ENCODE results near the gene PRDX5. TPM values are rescaled to one million over a fixed set of nuclear protein-coding genes. Genes with fewer than 3 reads are reported as not detected.

The PRDX5 gene
- total and polyA plus RNA-seq, 2 experiments from 2014 or later = 212 to 312 TPM

GRCh38 chr11:64292460-64293254 lies 25.3 kb upstream of the PRDX5 start:
- Histone ChIP-seq H4K20me1 (replicated peaks; ENCODE audit: insufficient read depth) (peaks cover 16% of the 10 kb centered on the region), H3K4me3 (peak overlapping the region; percentile 59), H3K4me1 (ENCODE audit: insufficient read depth) (peaks cover 1% of the 10 kb centered on the region; the same call in 1 of the 2 replicates), H3K27ac (ENCODE audit: low read depth) (no peak overlapping the region), H3K9me2 (ENCODE audit: insufficient read depth) (no peaks in the 10 kb centered on the region), H3K27me3 (ENCODE audit: insufficient read depth) (peaks cover 85% of the 10 kb centered on the region), H3K4me2 (peak overlapping the region; percentile 78), H3K36me3 (ENCODE audit: insufficient read depth) (no peaks in the 10 kb centered on the region), H3F3A (replicated peaks; ENCODE audit: low read depth) (peaks cover 14% of the 10 kb centered on the region; the same call in 1 of the 2 replicates), H2AFZ (no peak overlapping the region), H3K79me2 (replicated peaks; ENCODE audit: insufficient read depth) (no peaks in the 10 kb centered on the region)
- H3K4me1 Mint-ChIP-seq = peaks cover 11% of the 10 kb centered on the region
- DNase-seq (ENCODE audit: low spot score) (peak; percentile 54), ATAC-seq (peak; percentile 17)
- TF ChIP-seq EZH2 (IDR thresholded peaks at IDR 0.05; ENCODE audit: low read depth, unreplicated experiment) (peak; percentile 90), EZH2phosphoT487 (IDR thresholded peaks at IDR 0.05; ENCODE audit: unreplicated experiment) (peak; percentile 89), STAT1 (IDR thresholded peaks at IDR 0.05; ENCODE audit: unreplicated experiment) (no peak)
- TF ChIP-seq, protein P1, sequence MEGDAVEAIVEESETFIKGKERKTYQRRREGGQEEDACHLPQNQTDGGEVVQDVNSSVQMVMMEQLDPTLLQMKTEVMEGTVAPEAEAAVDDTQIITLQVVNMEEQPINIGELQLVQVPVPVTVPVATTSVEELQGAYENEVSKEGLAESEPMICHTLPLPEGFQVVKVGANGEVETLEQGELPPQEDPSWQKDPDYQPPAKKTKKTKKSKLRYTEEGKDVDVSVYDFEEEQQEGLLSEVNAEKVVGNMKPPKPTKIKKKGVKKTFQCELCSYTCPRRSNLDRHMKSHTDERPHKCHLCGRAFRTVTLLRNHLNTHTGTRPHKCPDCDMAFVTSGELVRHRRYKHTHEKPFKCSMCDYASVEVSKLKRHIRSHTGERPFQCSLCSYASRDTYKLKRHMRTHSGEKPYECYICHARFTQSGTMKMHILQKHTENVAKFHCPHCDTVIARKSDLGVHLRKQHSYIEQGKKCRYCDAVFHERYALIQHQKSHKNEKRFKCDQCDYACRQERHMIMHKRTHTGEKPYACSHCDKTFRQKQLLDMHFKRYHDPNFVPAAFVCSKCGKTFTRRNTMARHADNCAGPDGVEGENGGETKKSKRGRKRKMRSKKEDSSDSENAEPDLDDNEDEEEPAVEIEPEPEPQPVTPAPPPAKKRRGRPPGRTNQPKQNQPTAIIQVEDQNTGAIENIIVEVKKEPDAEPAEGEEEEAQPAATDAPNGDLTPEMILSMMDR (conservative IDR thresholded peaks at IDR 0.05; ENCODE audit: low read depth in 2 of 2) = no peak
- TF ChIP-seq, protein P2, sequence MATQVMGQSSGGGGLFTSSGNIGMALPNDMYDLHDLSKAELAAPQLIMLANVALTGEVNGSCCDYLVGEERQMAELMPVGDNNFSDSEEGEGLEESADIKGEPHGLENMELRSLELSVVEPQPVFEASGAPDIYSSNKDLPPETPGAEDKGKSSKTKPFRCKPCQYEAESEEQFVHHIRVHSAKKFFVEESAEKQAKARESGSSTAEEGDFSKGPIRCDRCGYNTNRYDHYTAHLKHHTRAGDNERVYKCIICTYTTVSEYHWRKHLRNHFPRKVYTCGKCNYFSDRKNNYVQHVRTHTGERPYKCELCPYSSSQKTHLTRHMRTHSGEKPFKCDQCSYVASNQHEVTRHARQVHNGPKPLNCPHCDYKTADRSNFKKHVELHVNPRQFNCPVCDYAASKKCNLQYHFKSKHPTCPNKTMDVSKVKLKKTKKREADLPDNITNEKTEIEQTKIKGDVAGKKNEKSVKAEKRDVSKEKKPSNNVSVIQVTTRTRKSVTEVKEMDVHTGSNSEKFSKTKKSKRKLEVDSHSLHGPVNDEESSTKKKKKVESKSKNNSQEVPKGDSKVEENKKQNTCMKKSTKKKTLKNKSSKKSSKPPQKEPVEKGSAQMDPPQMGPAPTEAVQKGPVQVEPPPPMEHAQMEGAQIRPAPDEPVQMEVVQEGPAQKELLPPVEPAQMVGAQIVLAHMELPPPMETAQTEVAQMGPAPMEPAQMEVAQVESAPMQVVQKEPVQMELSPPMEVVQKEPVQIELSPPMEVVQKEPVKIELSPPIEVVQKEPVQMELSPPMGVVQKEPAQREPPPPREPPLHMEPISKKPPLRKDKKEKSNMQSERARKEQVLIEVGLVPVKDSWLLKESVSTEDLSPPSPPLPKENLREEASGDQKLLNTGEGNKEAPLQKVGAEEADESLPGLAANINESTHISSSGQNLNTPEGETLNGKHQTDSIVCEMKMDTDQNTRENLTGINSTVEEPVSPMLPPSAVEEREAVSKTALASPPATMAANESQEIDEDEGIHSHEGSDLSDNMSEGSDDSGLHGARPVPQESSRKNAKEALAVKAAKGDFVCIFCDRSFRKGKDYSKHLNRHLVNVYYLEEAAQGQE (IDR thresholded peaks at IDR 0.05; ENCODE audit: unreplicated experiment) = no peak
- H3K36me3 Mint-ChIP-seq (ENCODE audit: low read depth) = no peaks in the 10 kb centered on the region; the same call in 2 of the 3 replicates
- H3K4me3 Mint-ChIP-seq = peak overlapping the region; percentile 59
- H3K9me3 Mint-ChIP-seq = no peaks in the 10 kb centered on the region; the same call in 1 of the 3 replicates
- H3K27ac Mint-ChIP-seq = no peak overlapping the region
- H3K27me3 Mint-ChIP-seq (ENCODE audit: insufficient read depth, low read depth, poor library complexity) = peaks cover 80% of the 10 kb centered on the region

GRCh38 chr11:64294774-64295173 lies 23.1 kb upstream of the PRDX5 start:
- peaks cover 16% of the 10 kb centered on the region for H4K20me1 ChIP-seq (replicated peaks; ENCODE audit: insufficient read depth)
- H2AFZ ChIP-seq = no peak overlapping the region
- no peaks in the 10 kb centered on the region for H3K9me2 ChIP-seq (ENCODE audit: insufficient read depth)
- Mint-ChIP-seq H3K4me3 (no peak overlapping the region), H3K36me3 (ENCODE audit: low read depth) (no peaks in the 10 kb centered on the region; the same call in 2 of the 3 replicates), H3K27ac (no peak overlapping the region), H3K9me3 (no peaks in the 10 kb centered on the region; the same call in 1 of the 3 replicates), H3K4me1 (peaks cover 16% of the 10 kb centered on the region), H3K27me3 (ENCODE audit: insufficient read depth, low read depth, poor library complexity) (peaks cover 93% of the 10 kb centered on the region)
- ATAC-seq (no peak), DNase-seq (ENCODE audit: low spot score) (no peak)
- no peak overlapping the region for H3K4me3 ChIP-seq
- H3K27ac ChIP-seq (ENCODE audit: low read depth) = no peak overlapping the region
- peaks cover 20% of the 10 kb centered on the region; the same call in 1 of the 2 replicates for H3F3A ChIP-seq (replicated peaks; ENCODE audit: low read depth)
- peaks cover 100% of the 10 kb centered on the region for H3K27me3 ChIP-seq (ENCODE audit: insufficient read depth)
- H3K36me3 ChIP-seq (ENCODE audit: insufficient read depth) = no peaks in the 10 kb centered on the region
- TF ChIP-seq JUNB (IDR thresholded peaks at IDR 0.05; ENCODE audit: unreplicated experiment) (no peak), EZH2 (IDR thresholded peaks at IDR 0.05; ENCODE audit: low read depth, unreplicated experiment) (peak; percentile 68), EZH2phosphoT487 (IDR thresholded peaks at IDR 0.05; ENCODE audit: unreplicated experiment) (no peak)
- no peaks in the 10 kb centered on the region for H3K79me2 ChIP-seq (replicated peaks; ENCODE audit: insufficient read depth)
- peaks cover 4% of the 10 kb centered on the region; the same call in 1 of the 2 replicates for H3K4me1 ChIP-seq (ENCODE audit: insufficient read depth)
- H3K4me2 ChIP-seq = no peak overlapping the region
